NT2/D1 (cell line): Measurements from ENCODE around the gene HPCAL1.

ENCODE experiments used
- DNase-seq: peaks from one replicate; pipeline ENCODE4 v3.0.0-alpha.2; 2011; ENCODE audit warnings: low read depth, low spot score
- H3K27me3 ChIP-seq: 2 replicates; pipeline ENCODE4 v1.6.0; 2011; ENCODE audit warnings: mild to moderate bottlenecking; ENCODE audit not compliant: insufficient read length, insufficient read depth
- H3K36me3 ChIP-seq: 2 replicates; pipeline ENCODE4 v1.6.1; 2011; ENCODE audit warnings: mild to moderate bottlenecking, low read length, mixed read lengths; ENCODE audit not compliant: insufficient read depth, insufficient read length
- H3K4me1 ChIP-seq: 2 replicates; pipeline ENCODE4 v1.5.1; 2011; ENCODE audit not compliant: insufficient read depth, insufficient read length
- H3K4me3 ChIP-seq: 2 replicates; pipeline ENCODE4 v1.5.1; 2011; ENCODE audit warnings: low read depth; ENCODE audit not compliant: insufficient read length
- H3K9ac ChIP-seq: 2 replicates; pipeline ENCODE4 v1.6.0; 2011; ENCODE audit warnings: low read depth; ENCODE audit not compliant: insufficient read length
- H3K9me3 ChIP-seq: 2 replicates; pipeline ENCODE4 v1.5.1; 2011; ENCODE audit warnings: mild to moderate bottlenecking, low read length; ENCODE audit not compliant: insufficient read depth
- SUZ12 ChIP-seq: IDR thresholded peaks from 2 replicates; pipeline ENCODE4 v1.6.1; 2011; ENCODE audit not compliant: insufficient read length, insufficient read depth; ENCODE audit errors: extremely low read depth
- YY1 ChIP-seq: IDR thresholded peaks from 2 replicates; pipeline ENCODE4 v1.6.1; 2011; ENCODE audit not compliant: insufficient read length, insufficient read depth
- ZNF274 ChIP-seq: IDR thresholded peaks from 2 replicates; pipeline ENCODE4 v1.6.1; 2011; ENCODE audit warnings: mild to moderate bottlenecking, low read depth, low read length

Gene HPCAL1

GRCh38 chr2:10271509-10271908, 31.2 kb upstream of the HPCAL1 start:
- H3K36me3 ChIP-seq: no peaks in the 10 kb centered on the region
- H3K4me3 ChIP-seq: no peak overlapping the region
- no peak overlapping the region for H3K9ac ChIP-seq
- no peaks in the 10 kb centered on the region for H3K9me3 ChIP-seq
- no peaks in the 10 kb centered on the region for H3K27me3 ChIP-seq
- no peak for DNase-seq
- TF ChIP-seq SUZ12: no peak
- TF ChIP-seq YY1: no peak
- TF ChIP-seq ZNF274: no peak
- H3K4me1 ChIP-seq: no peaks in the 10 kb centered on the region

- no peaks in the 10 kb centered on the region for H3K36me3 ChIP-seq
- no peaks in the 10 kb centered on the region for H3K4me1 ChIP-seq
- H3K27me3 ChIP-seq: no peaks in the 10 kb centered on the region
- H3K9ac ChIP-seq: no peak overlapping the region
- TF ChIP-seq YY1 (no peak), SUZ12 (no peak)
- no peak overlapping the region for H3K4me3 ChIP-seq
- no peaks in the 10 kb centered on the region for H3K9me3 ChIP-seq
- DNase-seq: no peak
These were observed 30.8 kb upstream of the HPCAL1 start for GRCh38 chr2:10271946-10272345.

GRCh38 chr2:10272464-10272863, 30.2 kb upstream of the HPCAL1 start:
- Histone ChIP-seq H3K9ac (no peak overlapping the region), H3K27me3 (no peaks in the 10 kb centered on the region), H3K36me3 (no peaks in the 10 kb centered on the region), H3K4me3 (no peak overlapping the region), H3K9me3 (no peaks in the 10 kb centered on the region), H3K4me1 (no peaks in the 10 kb centered on the region)
- TF ChIP-seq SUZ12 (no peak), ZNF274 (no peak), YY1 (no peak)
- DNase-seq: no peak

GRCh38 chr2:10273215-10274175, 29.2 kb upstream of the HPCAL1 start:
- H3K9me3 ChIP-seq: no peaks in the 10 kb centered on the region
- H3K4me1 ChIP-seq: peaks cover 3% of the 10 kb centered on the region
- H3K27me3 ChIP-seq: no peaks in the 10 kb centered on the region
- TF ChIP-seq YY1 (no peak), ZNF274 (no peak), SUZ12 (no peak)
- DNase-seq: no peak
- no peak overlapping the region for H3K4me3 ChIP-seq
- H3K36me3 ChIP-seq: no peaks in the 10 kb centered on the region
- no peak overlapping the region for H3K9ac ChIP-seq

GRCh38 chr2:10274376-10274775, 28.3 kb upstream of the HPCAL1 start:
- TF ChIP-seq ZNF274 (no peak), SUZ12 (no peak), YY1 (no peak)
- Histone ChIP-seq H3K9ac (no peak overlapping the region), H3K27me3 (no peaks in the 10 kb centered on the region), H3K4me3 (no peak overlapping the region), H3K4me1 (peaks cover 3% of the 10 kb centered on the region), H3K9me3 (no peaks in the 10 kb centered on the region), H3K36me3 (no peaks in the 10 kb centered on the region)
- no peak for DNase-seq

- TF ChIP-seq ZNF274 (no peak), YY1 (no peak), SUZ12 (no peak)
- Histone ChIP-seq H3K27me3 (no peaks in the 10 kb centered on the region), H3K36me3 (no peaks in the 10 kb centered on the region), H3K4me3 (no peak overlapping the region), H3K9me3 (no peaks in the 10 kb centered on the region), H3K9ac (no peak overlapping the region), H3K4me1 (peaks cover 3% of the 10 kb centered on the region)
- DNase-seq: no peak
These were observed 27.5 kb upstream of the HPCAL1 start for GRCh38 chr2:10274983-10275802.
